H1 (cell line): ENCODE data around the gene CD59. TPM values are rescaled to one million over a fixed set of nuclear protein-coding genes. Genes with fewer than 3 reads are reported as not detected.

Experiments
- CTCF ChIA-PET: fragments of 300-600 bp; sonication (Branson Sonifier 250); formaldehyde crosslinking; loops from one replicate; lab custom pipeline; 2021; ENCODE audit not compliant: partially characterized antibody; lab: Charles Lee
- POLR2A ChIA-PET: fragments of 300-600 bp; sonication (Branson Sonifier 250); formaldehyde crosslinking; loops from one replicate; lab custom pipeline; 2021; ENCODE audit warnings: inconsistent platforms; ENCODE audit not compliant: partially characterized antibody; lab: Charles Lee
- DNase-seq, 2 experiments: peaks; one replicate each; pipeline versions ENCODE4 v3.0.0 to v3.0.0-alpha.2; 2010 to 2022; ENCODE audit warnings: low spot score in 2 of 2, low read depth in 1 of 2, mixed read lengths in 1 of 2
- FAIRE-seq: peaks from 2 replicates; lab custom pipeline; 2011; peaks lifted over from hg19 to GRCh38; lab: Jason Lieb, UNC
- H2AFZ ChIP-seq: 2 replicates; pipeline ENCODE4 v1.8.1; 2012; ENCODE audit warnings: low read length, inconsistent platforms
- H2AK5ac ChIP-seq: 2 replicates; pipeline ENCODE4 v1.6.1; 2013; ENCODE audit warnings: low read depth, low read length
- H2BK120ac ChIP-seq: replicated peaks from 2 replicates; pipeline ENCODE3; 2013; ENCODE audit warnings: low read depth, low read length, inconsistent platforms
- H2BK12ac ChIP-seq: 2 replicates; pipeline ENCODE4 v1.6.1; 2013; ENCODE audit warnings: low read depth, low read length
- H2BK15ac ChIP-seq: 2 replicates; pipeline ENCODE4 v1.6.1; 2013; ENCODE audit warnings: low read length
- H2BK20ac ChIP-seq: 2 replicates; pipeline ENCODE4 v1.6.1; 2013; ENCODE audit warnings: low read length
- H2BK5ac ChIP-seq: 2 replicates; pipeline ENCODE4 v1.6.1; 2013; ENCODE audit warnings: low read depth, low read length
- H3K14ac ChIP-seq: 2 replicates; pipeline ENCODE4 v1.6.1; 2013; ENCODE audit warnings: inconsistent platforms; ENCODE audit not compliant: insufficient read length
- H3K18ac ChIP-seq: 2 replicates; pipeline ENCODE4 v1.6.1; 2013; ENCODE audit warnings: low read length; ENCODE audit errors: extremely low read depth
- H3K23ac ChIP-seq: 2 replicates; pipeline ENCODE4 v1.6.1; 2013; ENCODE audit warnings: inconsistent platforms; ENCODE audit not compliant: insufficient read length
- H3K23me2 ChIP-seq: 2 replicates; pipeline ENCODE4 v1.6.1; 2013; ENCODE audit warnings: low read depth, low read length
- H3K27ac ChIP-seq: 2 replicates; pipeline ENCODE4 v1.6.1; 2011; ENCODE audit warnings: low read depth, low read length, inconsistent platforms
- H3K27me3 ChIP-seq, 4 experiments: replicated peaks in 1 of 4; 1 replicate in 1 of 4; 2 replicates in 3 of 4; pipeline versions ENCODE4 v1.6.1 to v1.8.1; 2011 to 2013; ENCODE audit warnings: low read length in 3 of 4, mild to moderate bottlenecking in 3 of 4, inconsistent platforms in 2 of 4, mixed read lengths in 2 of 4, moderate library complexity in 1 of 4; ENCODE audit not compliant: control insufficient read depth in 3 of 4, insufficient read depth in 3 of 4; ENCODE audit errors: extremely low read depth in 1 of 4
- H3K36me3 ChIP-seq, 4 experiments: 2 replicates each; pipeline versions ENCODE4 v1.6.1 to v1.8.1; 2011 to 2013; ENCODE audit warnings: mild to moderate bottlenecking in 4 of 4, low read length in 3 of 4, moderate library complexity in 2 of 4, control low read depth in 1 of 4, inconsistent platforms in 1 of 4; ENCODE audit not compliant: insufficient read depth in 4 of 4, control insufficient read depth in 2 of 4
- H3K4ac ChIP-seq: replicated peaks from 2 replicates; pipeline ENCODE3; 2013; ENCODE audit warnings: low read length, low read depth, mixed read lengths, inconsistent platforms; ENCODE audit not compliant: insufficient read length
- H3K4me1 ChIP-seq, 4 experiments: replicated peaks in 1 of 4; 1 replicate in 1 of 4; 2 replicates in 3 of 4; pipeline versions ENCODE4 v1.6.1 to v1.8.1; 2011 to 2013; ENCODE audit warnings: low read length in 3 of 4, inconsistent platforms in 2 of 4, mixed read lengths in 1 of 4; ENCODE audit not compliant: insufficient read depth in 4 of 4, control insufficient read depth in 3 of 4
- H3K4me2 ChIP-seq, 2 experiments: 2 replicates each; pipeline versions ENCODE4 v1.6.1 to v1.8.1; 2011 to 2013; ENCODE audit warnings: low read depth in 2 of 2, low read length in 2 of 2, control low read depth in 1 of 2, inconsistent platforms in 1 of 2, mild to moderate bottlenecking in 1 of 2; ENCODE audit not compliant: insufficient read depth in 1 of 2
- H3K4me3 ChIP-seq, 4 experiments: fragments of 200-600, 300-600 bp in 1 of 4; sonication (generic), shearing (Covaris generic), sonication (Bioruptor Twin) in 1 of 4; 2 replicates each; pipeline versions ENCODE4 v1.5.1 to v1.8.1; 2011 to 2016; ENCODE audit warnings: low read length in 4 of 4, low read depth in 3 of 4, control low read depth in 2 of 4, inconsistent platforms in 2 of 4, mild to moderate bottlenecking in 2 of 4, mixed read lengths in 1 of 4, moderate library complexity in 1 of 4; ENCODE audit not compliant: insufficient read depth in 2 of 4; ENCODE audit errors: extremely low read depth in 1 of 4
- H3K56ac ChIP-seq: replicated peaks from 2 replicates; pipeline ENCODE3; 2013; ENCODE audit warnings: low read depth, mild to moderate bottlenecking, mixed read lengths, low read length, inconsistent platforms; ENCODE audit not compliant: insufficient read length
- H3K79me1 ChIP-seq: 2 replicates; pipeline ENCODE4 v1.6.1; 2013; ENCODE audit warnings: low read depth, low read length, control low read depth
- H3K79me2 ChIP-seq, 2 experiments: 2 replicates each; pipeline versions ENCODE4 v1.6.1 to v1.8.1; 2012 to 2013; ENCODE audit warnings: low read length in 2 of 2, mild to moderate bottlenecking in 2 of 2, inconsistent platforms in 1 of 2; ENCODE audit not compliant: insufficient read depth in 2 of 2, control insufficient read depth in 1 of 2
- H3K9ac ChIP-seq, 4 experiments: replicated peaks in 1 of 4; 1 replicate in 1 of 4; 2 replicates in 3 of 4; pipeline versions ENCODE4 v1.6.1 to v1.8.1; 2011 to 2013; ENCODE audit warnings: low read depth in 3 of 4, low read length in 3 of 4, control low read depth in 2 of 4, mild to moderate bottlenecking in 2 of 4, moderate library complexity in 2 of 4, inconsistent platforms in 1 of 4; ENCODE audit errors: extremely low read depth in 1 of 4
- H3K9me3 ChIP-seq, 2 experiments: 2 replicates each; pipeline versions ENCODE4 v1.6.1 to v1.8.1; 2012 to 2013; ENCODE audit warnings: mild to moderate bottlenecking in 2 of 2, moderate library complexity in 2 of 2, control low read depth in 1 of 2, inconsistent platforms in 1 of 2, low read depth in 1 of 2, low read length in 1 of 2, mixed read lengths in 1 of 2; ENCODE audit not compliant: insufficient read depth in 2 of 2
- H4K20me1 ChIP-seq, 2 experiments: replicated peaks in 1 of 2; 2 replicates each; pipeline versions ENCODE3 to v1.8.1; 2011 to 2013; ENCODE audit warnings: inconsistent platforms in 2 of 2, low read length in 2 of 2, mild to moderate bottlenecking in 1 of 2; ENCODE audit not compliant: insufficient read depth in 2 of 2, control insufficient read depth in 1 of 2
- H4K5ac ChIP-seq: 2 replicates; pipeline ENCODE4 v1.6.1; 2013; ENCODE audit warnings: low read length, low read depth, mixed read lengths, inconsistent platforms; ENCODE audit not compliant: insufficient read length
- H4K8ac ChIP-seq: 2 replicates; pipeline ENCODE4 v1.8.0; 2013; ENCODE audit warnings: mild to moderate bottlenecking, moderate library complexity, low read length, inconsistent platforms; ENCODE audit not compliant: insufficient read depth; ENCODE audit errors: extremely low read depth
- H4K91ac ChIP-seq: replicated peaks from 2 replicates; pipeline ENCODE3; 2013; ENCODE audit warnings: low read length, mixed read lengths, inconsistent platforms; ENCODE audit not compliant: insufficient read length
- ATF2 ChIP-seq: IDR thresholded peaks from 2 replicates; pipeline ENCODE4 v1.6.1; 2012; ENCODE audit warnings: low read length, inconsistent platforms
- BCL11A ChIP-seq, 2 experiments: IDR thresholded peaks; one replicate each; pipeline ENCODE4 v1.6.1; 2011; ENCODE audit warnings: low read depth in 2 of 2, low read length in 2 of 2, mild to moderate bottlenecking in 2 of 2
- KDM5A ChIP-seq: fragments of 200-600 bp; IDR thresholded peaks from 2 replicates; pipeline ENCODE4 v1.7.1; 2012; ENCODE audit warnings: mild to moderate bottlenecking, low read length, inconsistent platforms, mixed read lengths
- SP4 ChIP-seq: IDR thresholded peaks from 2 replicates; pipeline ENCODE4 v1.6.1; 2012; ENCODE audit warnings: low read length, inconsistent platforms
- TCF12 ChIP-seq: IDR thresholded peaks from 2 replicates; pipeline ENCODE4 v1.6.1; 2011; ENCODE audit warnings: low read depth, mild to moderate bottlenecking, low read length
- YY1 ChIP-seq: IDR thresholded peaks from 2 replicates; pipeline ENCODE4 v1.6.1; 2011; ENCODE audit warnings: low read depth, mild to moderate bottlenecking, low read length
- ZNF274 ChIP-seq: IDR thresholded peaks from 2 replicates; pipeline ENCODE4 v1.7.0; 2012; ENCODE audit warnings: low read length, borderline replicate concordance; ENCODE audit errors: extremely low read depth
- WGBS, 2 experiments: shearing (Covaris generic) in 1 of 2; methylation state at CpG; one replicate each; pipeline versions ENCODE4 v1.1.6 to v1.1.7; 2013 to 2015; ENCODE audit warnings: low lambda C conversion rate in 2 of 2, mixed read lengths in 2 of 2, inconsistent platforms in 1 of 2, low coverage in 1 of 2, missing lambda C conversion rate in 1 of 2; ENCODE audit not compliant: insufficient replicate concordance in 2 of 2, insufficient coverage in 1 of 2, insufficient read length in 1 of 2; ENCODE audit errors: extremely low coverage in 1 of 2, missing lambda C conversion rate in 1 of 2; 5-methylcytosine and 5-hydroxymethylcytosine counted together
- polyA plus RNA-seq, 7 experiments: library from polyadenylated mRNA; depleted of rRNA in 3 of 7; stranded (reverse) in 5 of 7; unstranded in 2 of 7; fragments of >200 nt in 5 of 7; fragments of 200-250 nt in 2 of 7; gene quantifications; 1 replicate in 5 of 7; 2 replicates in 1 of 7; 4 replicates in 1 of 7; pipeline versions ENCODE4 v1.2.1 to v1.2.3, GENCODE V29; 2011 to 2013; ENCODE audit warnings: missing spikeins in 2 of 7, mixed read lengths in 2 of 7
- total RNA-seq: library from RNA; stranded (reverse); fragmentation: NEBNext Ultra II Directional; extraction: Animal tissue kit (Norgen Biotek cat#: 25700); gene quantifications from 2 replicates; pipeline ENCODE4 v1.2.1, GENCODE V29; 2021

Gene CD59
- total and polyA plus RNA-seq, 2 of the 8 experiments (the other 6 are each of a cell fraction or from before 2014, with no cell fraction given): 63.1 to 90.3 TPM

GRCh38 chr11:33770236-33770635, 34.0 kb upstream of the CD59 start:
- no peak overlapping the region for H3K4me3 ChIP-seq
- WGBS, 2 experiments: 78% methylated on average over 2 of the region's 2 CpGs; no CpG with 5 or more reads in 1 of the 2 experiments

More at GRCh38 chr11:33770236-33770635, 34.0 kb upstream of the CD59 start:
- H3K4me1 ChIP-seq: no peaks in the 10 kb centered on the region; a peak in 1 of 7 replicates
- H3K36me3 ChIP-seq: peaks cover 0 to 6% (median 3%) of the 10 kb centered on the region in 4 experiments; a peak in 2 of 8 replicates
- no peak overlapping the region for H3K14ac ChIP-seq
- H2BK5ac ChIP-seq: no peak overlapping the region
- H3K27me3 ChIP-seq: peaks cover 0 to 7% (median 2%) of the 10 kb centered on the region in 4 experiments; a peak in 3 of 7 replicates
- H2BK120ac ChIP-seq: no peak overlapping the region
- H4K8ac ChIP-seq: no peak overlapping the region
- H3K23me2 ChIP-seq: peaks cover 7% of the 10 kb centered on the region; the same call in 1 of the 2 replicates
- ChIA-PET CTCF (interaction anchor here (1.0 kb wide), 1 partner anchor 12 kb away, joined by 4 read pairs; no protein-coding TSS in a partner anchor), POLR2A (no interaction called here)
- no peak overlapping the region for H4K5ac ChIP-seq
- no peak overlapping the region for H3K9ac ChIP-seq
- no peak overlapping the region for H2BK12ac ChIP-seq
- no peaks in the 10 kb centered on the region for H3K79me1 ChIP-seq
- no peak overlapping the region for H3K27ac ChIP-seq
- no peak overlapping the region for H2AFZ ChIP-seq
- no peak overlapping the region for H3K23ac ChIP-seq
- TF ChIP-seq ZNF274: no peak
- TF ChIP-seq ATF2: no peak
- no peak for TF ChIP-seq BCL11A (IDR thresholded peaks at IDR 0.05; ENCODE audit: low read depth in 2 of 2, low read length in 2 of 2)
- no peak for TF ChIP-seq KDM5A
- TF ChIP-seq TCF12: no peak
- TF ChIP-seq SP4: no peak
- no peak for TF ChIP-seq YY1
- no peak overlapping the region for H3K4ac ChIP-seq
- no peak overlapping the region for H2AK5ac ChIP-seq
- H3K9me3 ChIP-seq: no peaks in the 10 kb centered on the region
- H3K18ac ChIP-seq: no peak overlapping the region
- no peak overlapping the region for H4K91ac ChIP-seq
- H2BK15ac ChIP-seq: no peak overlapping the region
- H2BK20ac ChIP-seq: no peak overlapping the region
- H3K79me2 ChIP-seq: 0 out of 4 replicates have a peak, but pooled peaks cover 0 to 9% of the 10 kb centered on the region in 2 experiments
- no peak for DNase-seq
- no peak overlapping the region for H3K4me2 ChIP-seq
- no peak for FAIRE-seq
- peaks cover 2 to 13% of the 10 kb centered on the region in 2 experiments for H4K20me1 ChIP-seq
- no peak overlapping the region for H3K56ac ChIP-seq
